ENCODE data around the gene CDK16.

The CDK16 gene

GRCh38 chrX:47218280-47218919 is at the start of gene CDK16:
Gene CDK16, plus strand, starts transcription at chrX:47218681. Its CDS starts 4,877 bp downstream, at chrX:47223558.
- ATAC-seq (replicated peaks), result peak; percentile 56 to 64
- H3K4me1 Mint-ChIP-seq, result peaks cover 40 to 41% of the 10 kb centered on the region in 2 donors

DNA sequence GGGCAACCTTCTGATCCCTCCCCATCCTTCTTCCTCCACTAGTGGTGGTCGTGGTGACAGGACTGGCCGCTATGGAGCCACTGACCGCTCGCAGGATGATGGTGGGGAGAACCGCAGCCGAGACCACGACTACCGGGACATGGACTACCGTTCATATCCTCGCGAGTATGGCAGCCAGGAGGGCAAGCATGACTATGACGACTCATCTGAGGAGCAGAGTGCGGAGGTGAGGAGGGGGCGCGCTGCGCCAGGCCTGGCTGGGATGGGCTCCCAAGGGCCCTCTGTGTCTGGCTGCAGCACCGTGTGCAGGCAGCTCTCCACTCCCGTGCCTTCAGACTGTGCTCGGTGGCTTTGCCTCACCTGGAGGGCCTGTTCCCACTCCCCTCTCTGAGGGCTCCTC is 49.2 kb upstream of the CDK16 start:
- Mint-ChIP-seq H3K4me1 (peaks cover 0 to 7% of the 10 kb centered on the region in 2 donors), H3K4me3 (no peak overlapping the region), H3K36me3 (peaks cover 12 to 27% of the 10 kb centered on the region in 2 donors)

More at GRCh38 chrX:47218280-47218919, at the start of gene CDK16:
- H3K4me3 Mint-ChIP-seq, result peak within 1 kb of the TSS; percentile 90 to 98
- peak; percentile 87 for DNase-seq
- peaks cover 26 to 57% of the 10 kb centered on the region in 2 donors for H3K36me3 Mint-ChIP-seq
- H3K9me3 Mint-ChIP-seq, result no peaks in the 10 kb centered on the region
- no peaks in the 10 kb centered on the region for H3K27me3 Mint-ChIP-seq
- H3K27ac Mint-ChIP-seq, result peak within 1 kb of the TSS; percentile 99

DNA sequence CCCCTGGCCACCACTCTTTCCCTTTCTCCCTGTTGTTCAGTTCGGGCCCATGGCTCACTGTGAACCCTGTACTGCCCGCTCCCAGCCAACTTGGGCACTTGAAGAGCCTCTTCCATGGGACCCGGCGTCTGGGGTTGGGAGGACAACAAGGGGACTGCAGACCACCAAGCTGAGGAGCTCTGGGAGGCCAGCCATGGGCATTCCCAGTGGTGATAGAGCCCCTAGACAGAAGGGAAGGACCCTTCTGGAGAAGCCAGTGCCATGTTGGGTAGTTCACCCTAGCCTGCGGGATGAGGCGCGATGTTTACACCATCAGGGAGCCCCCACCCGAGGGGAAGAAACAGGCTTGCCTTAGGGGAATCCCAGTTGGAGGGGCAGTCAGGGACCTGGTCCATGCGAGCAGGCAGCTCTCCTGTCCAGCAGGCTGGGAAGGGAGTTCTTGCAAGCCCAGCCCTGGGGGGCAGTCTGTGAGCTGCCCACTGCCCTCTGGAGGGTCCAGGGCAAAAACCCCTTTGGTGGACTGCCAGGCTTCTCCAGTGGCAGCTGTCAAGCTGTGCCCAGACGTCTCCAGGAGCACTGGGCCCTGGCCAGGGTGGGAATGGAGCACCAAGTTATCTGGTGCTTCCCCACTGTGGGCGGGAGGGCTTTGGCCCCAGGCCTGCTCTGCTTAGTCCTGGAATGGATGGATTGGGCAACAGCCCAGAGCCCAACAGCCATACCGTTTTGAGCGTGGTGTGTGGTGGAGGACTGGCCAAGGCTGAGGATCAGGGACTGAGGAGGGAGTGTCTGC is 48.6 kb upstream of the CDK16 start:
- DNase-seq, result no peak
- no peaks in the 10 kb centered on the region for H3K9me3 Mint-ChIP-seq
- no peak overlapping the region for H3K4me3 Mint-ChIP-seq
- H3K4me1 Mint-ChIP-seq, result peaks cover 0 to 7% of the 10 kb centered on the region in 2 donors
- H3K27me3 Mint-ChIP-seq, result peaks cover 0 to 29% of the 10 kb centered on the region in 2 donors
- H3K36me3 Mint-ChIP-seq, result peaks cover 7 to 26% of the 10 kb centered on the region in 2 donors
- ATAC-seq (replicated peaks), result no peak
- H3K27ac Mint-ChIP-seq, result no peak overlapping the region

More for the DNA sequence above, 49.2 kb upstream of the CDK16 start:
- Mint-ChIP-seq H3K27me3 (peaks cover 0 to 24% of the 10 kb centered on the region in 2 donors), H3K9me3 (no peaks in the 10 kb centered on the region), H3K27ac (no peak overlapping the region)
- DNase-seq, result no peak
- ATAC-seq (replicated peaks), result no peak

- H3K27ac Mint-ChIP-seq, result no peak overlapping the region
- no peak overlapping the region for H3K4me3 Mint-ChIP-seq
- ATAC-seq (replicated peaks) (no peak), DNase-seq (no peak)
- H3K27me3 Mint-ChIP-seq, result peaks cover 0 to 34% of the 10 kb centered on the region in 2 donors
- peaks cover 10 to 29% of the 10 kb centered on the region in 2 donors for H3K36me3 Mint-ChIP-seq
- H3K9me3 Mint-ChIP-seq, result no peaks in the 10 kb centered on the region
- H3K4me1 Mint-ChIP-seq, result peaks cover 2 to 7% of the 10 kb centered on the region in 2 donors
Observed at GRCh38 chrX:47170861-47171692, 47.4 kb upstream of the CDK16 start.

DNA sequence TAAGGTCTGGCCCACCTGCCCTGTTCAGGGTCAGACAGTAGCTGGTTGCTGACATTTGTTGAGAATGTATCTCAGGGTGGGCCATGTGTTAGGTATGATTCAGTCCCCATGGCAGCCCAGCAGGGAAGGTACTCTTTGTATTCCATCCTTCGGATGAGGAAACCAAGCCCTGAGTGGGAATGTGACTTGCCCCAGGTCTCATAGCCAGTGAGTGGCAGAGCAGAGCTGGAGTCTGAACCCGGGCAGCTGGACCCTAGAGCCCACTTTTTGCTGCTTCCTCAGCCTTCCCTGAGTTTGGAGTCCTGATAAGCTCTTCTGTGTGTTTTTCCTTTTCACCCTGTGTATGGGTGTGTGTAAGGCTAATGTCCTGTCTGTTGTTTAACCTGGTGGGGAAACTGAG is 46.5 kb upstream of the CDK16 start:
- Mint-ChIP-seq H3K4me3 (no peak overlapping the region), H3K27ac (no peak overlapping the region), H3K27me3 (peaks cover 0 to 41% of the 10 kb centered on the region in 2 donors), H3K4me1 (peaks cover 6 to 7% of the 10 kb centered on the region in 2 donors), H3K9me3 (no peaks in the 10 kb centered on the region), H3K36me3 (peaks cover 14 to 36% of the 10 kb centered on the region in 2 donors)
- no peak for ATAC-seq (replicated peaks)
- no peak for DNase-seq

DNA sequence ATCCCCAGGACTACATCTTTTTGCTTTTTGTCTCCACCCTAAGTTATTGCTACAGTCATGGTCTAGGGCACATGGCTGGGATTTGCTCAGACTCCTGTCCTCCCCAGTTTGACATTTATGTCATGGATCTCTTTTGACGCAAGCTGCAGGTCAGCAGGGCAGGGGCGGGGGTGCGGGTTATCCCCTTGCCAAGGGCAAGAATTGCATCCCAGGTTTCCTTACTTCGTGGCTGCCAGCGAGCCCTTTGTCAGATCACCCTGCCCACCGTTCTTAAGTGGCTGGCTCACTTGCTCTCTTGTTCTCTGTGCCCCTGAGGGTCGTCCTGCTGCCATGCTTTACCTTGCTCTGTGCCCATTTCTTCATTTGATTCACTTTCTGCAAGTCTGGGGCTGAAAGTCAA is 45.9 kb upstream of the CDK16 start:
- DNase-seq, result no peak
- Mint-ChIP-seq H3K9me3 (no peaks in the 10 kb centered on the region), H3K4me1 (peaks cover 6 to 7% of the 10 kb centered on the region in 2 donors)

GRCh38 chrX:47172971-47173792 is 45.3 kb upstream of the CDK16 start:
- H3K9me3 Mint-ChIP-seq, result no peaks in the 10 kb centered on the region
- peaks cover 0 to 46% of the 10 kb centered on the region in 2 donors for H3K27me3 Mint-ChIP-seq
- H3K4me1 Mint-ChIP-seq, result peaks cover 6 to 7% of the 10 kb centered on the region in 2 donors
- no peak overlapping the region for H3K4me3 Mint-ChIP-seq
- H3K36me3 Mint-ChIP-seq, result peaks cover 18 to 41% of the 10 kb centered on the region in 2 donors
- DNase-seq, result no peak
- peak overlapping the region; percentile 26 for H3K27ac Mint-ChIP-seq
- no peak for ATAC-seq (replicated peaks)

More for the DNA sequence above, 45.9 kb upstream of the CDK16 start:
- no peak overlapping the region for H3K4me3 Mint-ChIP-seq
- peaks cover 0 to 41% of the 10 kb centered on the region in 2 donors for H3K27me3 Mint-ChIP-seq
- no peak for ATAC-seq (replicated peaks)
- H3K27ac Mint-ChIP-seq, result no peak overlapping the region
- H3K36me3 Mint-ChIP-seq, result peaks cover 14 to 36% of the 10 kb centered on the region in 2 donors

DNA sequence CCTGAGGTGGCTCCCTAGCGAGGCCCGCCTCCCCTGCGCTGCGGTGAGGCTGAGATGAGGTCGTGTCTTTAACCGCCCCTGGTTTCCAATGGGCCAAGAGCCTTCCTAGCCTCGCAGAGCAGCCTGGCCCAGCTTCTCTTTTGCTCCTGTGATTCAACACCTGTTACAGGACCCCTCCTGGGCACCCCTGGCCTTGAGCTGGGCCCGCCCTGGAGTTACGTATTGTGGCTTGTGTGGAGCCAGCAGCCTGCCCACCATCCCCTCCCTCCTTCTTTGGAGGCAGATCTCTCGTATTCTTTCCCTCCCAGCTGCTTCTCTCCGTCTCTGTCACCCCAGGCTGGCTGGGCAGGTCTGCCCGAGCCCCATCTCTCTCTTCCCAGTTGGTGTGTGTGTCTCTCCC is 44.1 kb upstream of the CDK16 start:
- H3K27ac Mint-ChIP-seq, result peak overlapping the region; percentile 72
- ATAC-seq (replicated peaks) (no peak), DNase-seq (no peak)
- H3K36me3 Mint-ChIP-seq, result peaks cover 22 to 43% of the 10 kb centered on the region in 2 donors
- no peaks in the 10 kb centered on the region for H3K9me3 Mint-ChIP-seq
- peaks cover 0 to 6% of the 10 kb centered on the region in 2 donors for H3K4me1 Mint-ChIP-seq
- H3K4me3 Mint-ChIP-seq, result no peak overlapping the region
- peaks cover 0 to 47% of the 10 kb centered on the region in 2 donors for H3K27me3 Mint-ChIP-seq

GRCh38 chrX:47174846-47175587 is 43.5 kb upstream of the CDK16 start:
- DNase-seq (no peak), ATAC-seq (replicated peaks) (no peak)
- peaks cover 0 to 51% of the 10 kb centered on the region in 2 donors for H3K27me3 Mint-ChIP-seq
- H3K4me1 Mint-ChIP-seq, result peaks cover 0 to 6% of the 10 kb centered on the region in 2 donors
- peak overlapping the region; percentile 72 for H3K27ac Mint-ChIP-seq
- no peaks in the 10 kb centered on the region for H3K9me3 Mint-ChIP-seq
- no peak overlapping the region for H3K4me3 Mint-ChIP-seq
- H3K36me3 Mint-ChIP-seq, result peaks cover 25 to 46% of the 10 kb centered on the region in 2 donors

DNA sequence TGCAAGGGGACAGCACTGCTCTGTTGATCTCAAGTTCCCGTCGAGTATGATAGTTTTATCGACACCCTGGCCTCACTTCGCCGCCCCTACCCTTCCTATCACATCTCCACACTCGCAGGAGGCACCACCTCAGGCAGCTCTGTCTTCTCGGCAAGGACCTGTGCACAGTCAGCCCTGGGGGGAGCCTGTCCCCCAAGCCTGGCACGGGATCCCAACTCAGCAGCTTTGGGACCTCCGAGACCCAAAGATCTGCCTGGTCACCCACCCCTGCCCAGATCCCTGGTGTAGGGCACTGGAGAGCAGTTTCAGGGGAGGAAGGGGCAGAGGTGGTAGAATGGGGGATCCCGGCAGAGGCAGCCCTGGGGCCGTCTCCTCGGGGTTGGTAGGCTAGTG is 42.9 kb upstream of the CDK16 start:
- DNase-seq (no peak), ATAC-seq (replicated peaks) (no peak)
- peaks cover 0 to 6% of the 10 kb centered on the region in 2 donors for H3K4me1 Mint-ChIP-seq
- H3K36me3 Mint-ChIP-seq, result peaks cover 26 to 50% of the 10 kb centered on the region in 2 donors
- H3K4me3 Mint-ChIP-seq, result no peak overlapping the region
- peaks cover 0 to 51% of the 10 kb centered on the region in 2 donors for H3K27me3 Mint-ChIP-seq
- no peak overlapping the region for H3K27ac Mint-ChIP-seq
- H3K9me3 Mint-ChIP-seq, result no peaks in the 10 kb centered on the region

- no peaks in the 10 kb centered on the region for H3K9me3 Mint-ChIP-seq
- H3K27ac Mint-ChIP-seq, result peak overlapping the region; percentile 42
- H3K36me3 Mint-ChIP-seq, result peaks cover 26 to 51% of the 10 kb centered on the region in 2 donors
- H3K27me3 Mint-ChIP-seq, result peaks cover 0 to 52% of the 10 kb centered on the region in 2 donors
- DNase-seq (no peak), ATAC-seq (replicated peaks) (no peak)
- no peak overlapping the region for H3K4me3 Mint-ChIP-seq
- peaks cover 0 to 6% of the 10 kb centered on the region in 2 donors for H3K4me1 Mint-ChIP-seq
Observed at GRCh38 chrX:47176101-47176740, 42.3 kb upstream of the CDK16 start.

GRCh38 chrX:47177079-47177478 is 41.4 kb upstream of the CDK16 start:
- Mint-ChIP-seq H3K9me3 (no peaks in the 10 kb centered on the region), H3K4me1 (peaks cover 0 to 6% of the 10 kb centered on the region in 2 donors), H3K27me3 (peaks cover 0 to 60% of the 10 kb centered on the region in 2 donors), H3K27ac (no peak overlapping the region), H3K36me3 (peaks cover 31 to 52% of the 10 kb centered on the region in 2 donors), H3K4me3 (no peak overlapping the region)
- peak in 1 of 2 donors; percentile 43 for ATAC-seq (replicated peaks)
- DNase-seq, result no peak
